Measurements from ENCODE around the gene KMT2D. TPM values are rescaled to one million over a fixed set of nuclear protein-coding genes. Genes with fewer than 3 reads are reported as not detected.

The KMT2D gene
- total RNA-seq, 1 experiment from 2014 or later = 41.9 TPM

DNA sequence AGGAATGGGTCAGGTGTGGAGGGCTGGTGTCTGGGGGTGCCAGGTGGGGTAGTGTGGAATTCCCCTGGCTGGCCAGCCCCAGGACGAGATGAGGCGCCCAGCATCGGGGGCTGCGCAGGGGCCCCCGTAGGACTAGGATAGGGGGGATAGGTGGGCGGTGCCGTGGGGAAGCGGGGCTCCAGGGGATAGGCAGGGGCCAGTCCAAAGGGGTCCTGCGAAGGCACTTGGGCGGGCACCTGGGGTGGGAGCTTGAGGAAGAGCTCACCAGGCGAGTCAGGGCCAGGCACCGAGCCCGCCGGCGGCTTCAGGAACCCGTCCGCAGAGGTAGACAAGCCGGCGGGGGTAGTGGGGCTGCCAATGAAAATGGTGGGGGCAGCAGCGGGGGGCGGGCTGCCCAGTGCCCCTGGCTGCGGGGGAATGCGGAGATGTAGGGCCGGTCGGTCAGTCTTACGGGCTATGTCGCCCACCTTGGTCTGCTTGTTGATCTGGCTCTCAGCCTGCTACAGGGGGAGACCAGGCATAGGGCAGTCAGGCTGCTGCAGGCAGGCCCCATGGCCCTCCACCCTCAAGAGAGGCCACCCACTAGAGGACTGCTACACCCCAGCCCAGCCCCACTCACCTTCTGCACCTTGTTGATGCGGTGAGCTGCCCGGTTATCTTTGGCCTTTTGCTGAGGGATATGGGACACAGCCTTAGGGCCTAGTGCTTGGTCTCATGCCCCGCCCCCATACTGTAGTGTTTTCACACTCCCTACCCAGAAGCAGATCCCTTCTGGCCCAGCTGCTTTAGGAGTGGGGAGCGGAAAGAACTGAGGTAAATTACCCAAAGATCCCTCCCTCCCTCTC, 19.3 kb downstream of the KMT2D start:
- no peaks in the 10 kb centered on the region for H3K79me2 ChIP-seq (ENCODE audit: low read length)
- intact Hi-C loops (cut with micrococcal nuclease) = no loop called here
- H3K9ac ChIP-seq (ENCODE audit: low read length) = no peak overlapping the region
- BruUV-seq (replicated peaks) = TSS peak; percentile 5
- H3K27ac ChIP-seq (ENCODE audit: low read length) = no peak overlapping the region
- no peak overlapping the region for H3K4me3 ChIP-seq (ENCODE audit: low read length)
- H2AFZ ChIP-seq (ENCODE audit: low read length) = no peak overlapping the region
- peaks cover 87% of the 10 kb centered on the region for H3K36me3 ChIP-seq (ENCODE audit: low read depth, low read length)
- no peaks in the 10 kb centered on the region for H3K27me3 ChIP-seq (ENCODE audit: low read length)
- H3K4me1 ChIP-seq (ENCODE audit: insufficient read depth, low read length) = no peaks in the 10 kb centered on the region
- CTCF ChIA-PET = no interaction called here
- no peaks in the 10 kb centered on the region for H4K20me1 ChIP-seq (ENCODE audit: low read length)
- ATAC-seq (peak; percentile 26), DNase-seq (no peak)
- no peaks in the 10 kb centered on the region for H3F3A ChIP-seq (ENCODE audit: low read length, unreplicated experiment)
- no peaks in the 10 kb centered on the region for H3K9me3 ChIP-seq (ENCODE audit: low read length)
- POLR2A ChIA-PET (ENCODE audit: unreplicated experiment) = interaction anchor here (0.6 kb wide), 1 partner anchor 22 kb away, joined by 5 read pairs; no protein-coding TSS in a partner anchor
- no peak overlapping the region for H3K4me2 ChIP-seq (ENCODE audit: low read length)
- TF ChIP-seq, protein P1, sequence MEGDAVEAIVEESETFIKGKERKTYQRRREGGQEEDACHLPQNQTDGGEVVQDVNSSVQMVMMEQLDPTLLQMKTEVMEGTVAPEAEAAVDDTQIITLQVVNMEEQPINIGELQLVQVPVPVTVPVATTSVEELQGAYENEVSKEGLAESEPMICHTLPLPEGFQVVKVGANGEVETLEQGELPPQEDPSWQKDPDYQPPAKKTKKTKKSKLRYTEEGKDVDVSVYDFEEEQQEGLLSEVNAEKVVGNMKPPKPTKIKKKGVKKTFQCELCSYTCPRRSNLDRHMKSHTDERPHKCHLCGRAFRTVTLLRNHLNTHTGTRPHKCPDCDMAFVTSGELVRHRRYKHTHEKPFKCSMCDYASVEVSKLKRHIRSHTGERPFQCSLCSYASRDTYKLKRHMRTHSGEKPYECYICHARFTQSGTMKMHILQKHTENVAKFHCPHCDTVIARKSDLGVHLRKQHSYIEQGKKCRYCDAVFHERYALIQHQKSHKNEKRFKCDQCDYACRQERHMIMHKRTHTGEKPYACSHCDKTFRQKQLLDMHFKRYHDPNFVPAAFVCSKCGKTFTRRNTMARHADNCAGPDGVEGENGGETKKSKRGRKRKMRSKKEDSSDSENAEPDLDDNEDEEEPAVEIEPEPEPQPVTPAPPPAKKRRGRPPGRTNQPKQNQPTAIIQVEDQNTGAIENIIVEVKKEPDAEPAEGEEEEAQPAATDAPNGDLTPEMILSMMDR (conservative IDR thresholded peaks at IDR 0.05; ENCODE audit: low read depth, low read length) = no peak
- TF ChIP-seq EZH2phosphoT487 (IDR thresholded peaks at IDR 0.05; ENCODE audit: borderline replicate concordance, low read length) (no peak), EZH2 (IDR thresholded peaks at IDR 0.05; ENCODE audit: low read length, unreplicated experiment) (no peak)
- H3K9me2 ChIP-seq (replicated peaks; ENCODE audit: low read length) = no peaks in the 10 kb centered on the region

DNA sequence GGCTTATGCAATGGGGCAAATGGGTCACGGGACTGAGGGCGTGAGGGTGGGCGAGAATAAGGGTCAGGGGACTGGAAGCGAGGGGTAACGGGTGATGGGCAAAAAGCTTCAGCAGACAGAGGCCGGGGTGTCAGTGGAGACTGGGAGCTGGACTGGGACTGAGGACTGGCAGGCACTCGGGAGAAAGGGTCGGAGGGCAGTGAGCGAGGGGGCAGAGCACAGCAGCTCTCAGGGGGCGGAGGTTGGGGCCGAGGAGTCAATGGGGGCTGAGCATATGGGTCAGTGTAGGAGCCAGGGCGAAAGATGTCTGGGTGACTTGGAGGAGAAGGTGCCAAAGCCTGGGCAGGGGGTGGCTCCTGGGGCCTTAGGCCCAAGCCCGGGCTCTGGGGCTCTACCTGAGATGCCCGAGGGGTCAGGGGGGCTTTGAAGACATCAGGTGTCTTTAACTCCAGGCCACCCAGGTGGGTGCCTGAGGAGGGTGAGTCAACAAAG, 20.2 kb downstream of the KMT2D start:
- H2AFZ ChIP-seq (ENCODE audit: low read length) = no peak overlapping the region
- H3K9ac ChIP-seq (ENCODE audit: low read length) = no peak overlapping the region
- no peak overlapping the region for H3K27ac ChIP-seq (ENCODE audit: low read length)
- CTCF ChIA-PET = no interaction called here
- TF ChIP-seq EZH2phosphoT487 (IDR thresholded peaks at IDR 0.05; ENCODE audit: borderline replicate concordance, low read length) = no peak
- TF ChIP-seq, protein P1 (conservative IDR thresholded peaks at IDR 0.05; ENCODE audit: low read depth, low read length) = no peak
- no peak for TF ChIP-seq EZH2 (IDR thresholded peaks at IDR 0.05; ENCODE audit: low read length, unreplicated experiment)
- H4K20me1 ChIP-seq (ENCODE audit: low read length) = no peaks in the 10 kb centered on the region
- H3K36me3 ChIP-seq (ENCODE audit: low read depth, low read length) = peaks cover 80% of the 10 kb centered on the region
- intact Hi-C loops (cut with micrococcal nuclease) = no loop called here
- BruUV-seq (replicated peaks) = no TSS peak
- ATAC-seq (no peak), DNase-seq (no peak)
- H3K79me2 ChIP-seq (ENCODE audit: low read length) = no peaks in the 10 kb centered on the region
- H3F3A ChIP-seq (ENCODE audit: low read length, unreplicated experiment) = no peaks in the 10 kb centered on the region
- H3K9me2 ChIP-seq (replicated peaks; ENCODE audit: low read length) = no peaks in the 10 kb centered on the region
- no peak overlapping the region for H3K4me2 ChIP-seq (ENCODE audit: low read length)
- H3K27me3 ChIP-seq (ENCODE audit: low read length) = no peaks in the 10 kb centered on the region
- no peaks in the 10 kb centered on the region for H3K4me1 ChIP-seq (ENCODE audit: insufficient read depth, low read length)
- H3K9me3 ChIP-seq (ENCODE audit: low read length) = no peaks in the 10 kb centered on the region
- no peak overlapping the region for H3K4me3 ChIP-seq (ENCODE audit: low read length)
- POLR2A ChIA-PET (ENCODE audit: unreplicated experiment) = no interaction called here
